GM18868 (cell line): ENCODE results near the gene CXCL17.
"Not testable (repeated sequence)": the region's sequence is repeated elsewhere in the genome, so short reads cannot be mapped to it uniquely, and the experiment has no call there.

Experiments used
- ATAC-seq: cut with Tn5 transposase; IDR thresholded peaks from one replicate; pipeline ENCODE4 v1.9.1; 2021; ENCODE audit warnings: mild to moderate bottlenecking, moderate library complexity; ENCODE audit not compliant: unreplicated experiment

CXCL17 gene

DNA sequence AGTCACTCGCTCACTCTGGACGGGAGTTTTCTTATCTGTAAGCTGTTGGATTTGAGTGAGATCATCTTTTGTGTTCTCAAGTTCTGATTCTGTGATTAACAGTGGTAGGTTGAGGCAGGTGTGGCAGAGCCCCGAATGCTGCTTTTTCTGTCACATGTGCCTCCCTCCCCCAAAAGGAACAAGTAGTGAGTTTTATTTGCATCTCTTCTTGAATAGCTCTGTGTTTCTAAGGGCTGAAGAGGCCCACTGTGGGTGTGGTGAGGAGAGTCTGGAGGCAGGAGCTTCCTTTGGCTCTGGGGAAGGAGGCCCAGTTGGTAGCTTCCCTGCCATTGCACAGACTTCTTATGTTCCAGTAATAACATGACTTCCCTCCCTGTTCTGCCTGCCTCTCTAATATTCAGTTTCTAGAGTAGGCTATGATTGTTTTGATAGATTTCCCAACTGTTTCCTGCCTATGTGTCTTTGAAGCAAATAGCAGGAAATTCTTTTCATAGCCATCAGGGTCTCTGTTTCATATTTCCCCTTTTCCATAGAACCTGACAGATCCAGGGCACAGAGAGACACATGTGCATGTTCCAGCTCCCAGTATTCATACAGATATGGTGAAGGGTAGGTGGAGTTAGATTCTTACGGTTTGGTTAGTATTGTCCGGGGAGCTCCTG lies 23.9 kb upstream of the CXCL17 start:
- peak; percentile 10 for ATAC-seq

DNA sequence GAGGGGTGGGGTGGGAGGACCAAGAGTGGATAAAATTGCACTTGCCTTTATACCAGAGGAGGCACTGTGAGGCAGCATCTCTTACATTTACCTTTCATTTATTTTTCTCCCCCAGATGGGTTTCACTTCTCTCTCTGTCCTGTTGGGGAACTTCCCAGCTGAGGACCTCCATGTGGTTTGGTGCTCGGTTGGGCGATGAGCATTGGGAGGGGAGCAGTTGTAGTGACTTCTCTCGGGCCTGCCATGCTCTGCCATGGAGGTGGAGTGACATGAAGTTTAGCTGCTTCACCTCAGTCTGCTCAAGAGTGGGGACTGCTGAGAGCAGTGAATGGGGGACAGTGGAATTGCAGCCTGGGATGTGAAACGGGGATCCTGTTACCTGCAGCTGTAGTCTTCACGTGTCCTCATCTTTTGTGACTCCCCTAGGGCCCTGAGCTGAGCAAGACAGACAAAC lies 23.1 kb upstream of the CXCL17 start:
- peak; percentile 90 for ATAC-seq

DNA sequence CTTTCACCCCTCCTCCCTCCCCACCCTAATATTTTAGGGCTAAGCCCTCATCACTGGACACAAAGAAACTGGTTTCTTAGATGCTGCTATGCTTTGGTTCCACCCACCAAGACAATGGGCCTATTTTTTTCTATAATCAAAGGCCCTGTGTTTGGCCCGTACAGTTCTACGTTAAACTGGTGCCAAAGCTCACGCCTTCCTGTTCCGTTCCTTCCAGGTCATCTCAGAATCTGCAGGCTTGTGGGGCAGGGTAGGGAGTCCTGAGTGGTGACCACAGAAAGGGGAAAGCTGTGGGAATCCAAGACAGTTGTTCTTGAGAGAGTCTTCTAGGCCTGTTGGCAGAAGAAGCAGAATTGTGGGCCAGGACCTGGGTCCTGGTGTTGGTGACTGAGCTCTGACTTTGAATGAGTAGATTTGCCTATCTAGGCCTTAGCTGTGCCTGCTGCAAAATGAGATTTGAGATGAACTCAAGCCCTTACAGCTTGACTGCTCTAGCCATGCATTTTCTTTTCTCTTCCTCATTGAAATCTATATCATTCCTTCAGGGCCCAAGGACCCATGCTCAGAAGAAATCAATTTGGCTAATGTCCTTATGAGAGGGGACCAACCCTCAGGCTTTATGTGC lies 19.1 kb upstream of the CXCL17 start:
- no peak for ATAC-seq

DNA sequence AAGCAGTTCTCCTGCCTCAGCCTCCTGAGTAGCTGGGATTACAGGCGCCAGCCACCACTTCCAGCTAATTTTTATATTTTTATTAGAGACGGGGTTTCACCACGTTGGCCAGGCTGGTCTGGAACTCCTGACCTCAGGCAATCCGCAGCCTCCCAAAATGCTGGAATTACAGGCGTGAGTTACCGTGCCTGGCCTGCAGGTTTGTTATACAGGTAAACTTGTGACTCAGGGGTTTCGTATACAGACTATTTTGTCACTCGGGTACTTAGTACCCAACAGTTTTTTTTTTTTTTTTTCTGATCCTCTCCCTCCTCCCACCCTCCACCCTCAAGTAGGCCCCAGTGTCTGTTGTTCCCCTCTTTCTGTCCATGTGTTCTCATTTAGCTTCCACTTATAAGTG lies 18.5 kb upstream of the CXCL17 start:
- not testable (repeated sequence) for ATAC-seq

DNA sequence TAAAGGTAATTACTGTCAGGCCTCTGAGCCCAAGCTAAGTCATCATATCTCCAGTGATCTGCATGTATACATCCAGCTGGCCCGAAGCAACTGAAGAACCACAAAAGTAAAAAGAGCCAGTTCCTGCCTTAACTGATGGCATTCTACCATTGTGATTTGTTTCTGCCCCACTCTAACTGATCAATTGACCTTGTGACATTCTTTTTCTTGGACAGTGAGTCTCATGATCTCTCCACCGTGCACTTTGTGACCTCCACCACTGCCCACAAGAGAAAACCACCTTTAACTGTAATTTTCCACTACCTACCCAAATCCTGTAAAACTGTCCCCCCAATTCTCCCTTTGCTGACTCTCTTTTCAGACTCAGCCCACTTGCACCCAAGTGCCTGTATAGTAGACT lies 17.2 kb upstream of the CXCL17 start:
- ATAC-seq, result no peak

DNA sequence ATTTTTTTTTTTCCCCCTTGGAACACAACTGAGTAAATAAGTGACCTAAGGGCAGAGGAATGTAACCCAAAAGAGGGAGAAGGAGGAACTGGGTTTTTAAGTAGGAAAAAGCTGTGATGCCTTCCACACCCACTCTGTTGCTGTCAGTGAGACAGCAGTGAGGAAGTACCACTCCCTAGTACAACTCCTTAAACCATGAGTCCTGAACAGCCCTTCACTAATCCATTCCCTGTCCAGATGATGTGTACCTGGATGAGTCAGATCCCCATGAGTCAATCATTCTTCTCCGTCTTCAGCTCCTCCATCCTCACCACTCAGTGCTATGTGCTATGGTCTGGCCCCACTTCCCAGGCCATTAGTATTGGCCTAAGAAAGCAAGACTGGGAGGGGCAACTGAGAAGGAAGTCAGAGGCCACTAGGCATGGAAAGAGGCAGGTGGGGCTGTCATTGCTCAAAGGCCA lies 12.9 kb upstream of the CXCL17 start:
- ATAC-seq, result no peak

DNA sequence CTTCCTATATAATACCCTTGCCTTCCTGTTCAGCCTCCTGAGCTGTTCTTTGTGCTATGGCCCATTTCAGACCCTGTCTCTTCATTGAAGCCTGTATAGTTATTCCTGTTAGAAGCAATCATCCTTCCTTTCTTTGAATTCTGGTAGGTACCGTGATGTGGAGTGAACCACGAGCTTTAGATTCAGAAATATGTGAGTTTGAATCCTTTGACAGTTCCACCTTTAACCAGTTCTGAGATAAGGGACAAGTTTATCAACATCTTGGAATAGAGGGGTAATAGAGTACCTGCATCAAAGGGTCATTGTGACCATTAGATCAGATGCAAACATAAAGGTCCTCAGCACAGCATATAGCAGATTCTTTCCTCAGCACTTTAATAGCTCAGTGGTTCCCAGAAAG lies 12.3 kb upstream of the CXCL17 start:
- no peak for ATAC-seq

DNA sequence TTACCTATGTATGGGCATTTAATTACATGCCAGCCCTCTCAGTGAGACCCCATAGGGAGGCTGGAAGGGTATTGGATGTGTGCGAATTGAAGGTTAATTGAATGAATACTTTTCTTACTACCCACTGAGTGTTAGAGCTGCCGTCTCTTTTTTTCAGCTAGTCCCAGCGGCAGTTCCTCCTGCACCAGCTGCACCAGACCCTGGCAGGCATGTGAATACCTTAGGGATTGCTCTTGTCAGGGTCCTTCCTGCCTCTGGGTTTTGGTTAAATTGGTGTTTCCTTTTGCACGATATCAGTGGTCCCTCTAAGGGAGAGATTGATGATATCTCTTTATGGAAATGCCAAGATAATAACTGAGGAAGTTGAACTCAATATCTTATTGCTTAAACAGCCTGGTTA lies 9.8 kb upstream of the CXCL17 start:
- ATAC-seq, result no peak

DNA sequence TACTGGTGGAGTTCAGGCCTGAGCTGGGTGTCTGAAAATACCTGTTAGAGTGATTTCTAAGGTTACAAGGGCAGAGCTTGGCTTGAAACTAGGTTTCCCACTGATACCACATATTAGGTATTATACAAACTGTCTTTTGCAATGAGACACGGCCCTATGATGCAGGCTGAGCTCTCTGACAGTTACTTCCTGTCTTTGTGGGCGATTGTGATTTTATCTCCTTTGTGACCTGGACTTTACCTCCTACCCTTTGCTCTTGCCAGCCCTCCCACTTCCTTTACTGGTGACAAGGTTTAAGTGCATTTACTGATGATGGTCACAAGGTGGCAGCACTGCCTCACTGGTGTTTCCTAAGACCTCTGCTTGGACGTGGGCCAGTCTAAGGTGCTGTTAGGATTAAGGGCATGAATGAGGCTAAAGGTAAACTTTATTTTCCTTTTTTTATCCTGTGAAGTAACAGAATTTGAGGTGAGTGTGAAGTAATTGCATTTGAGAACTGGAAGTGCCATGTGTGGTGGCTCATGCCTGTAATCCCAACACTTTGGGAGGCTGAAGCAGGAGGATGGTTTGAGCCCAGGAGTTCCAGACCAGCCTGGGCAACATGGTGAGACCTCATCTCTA lies 7.7 kb upstream of the CXCL17 start:
- ATAC-seq, result peak; percentile 77

DNA sequence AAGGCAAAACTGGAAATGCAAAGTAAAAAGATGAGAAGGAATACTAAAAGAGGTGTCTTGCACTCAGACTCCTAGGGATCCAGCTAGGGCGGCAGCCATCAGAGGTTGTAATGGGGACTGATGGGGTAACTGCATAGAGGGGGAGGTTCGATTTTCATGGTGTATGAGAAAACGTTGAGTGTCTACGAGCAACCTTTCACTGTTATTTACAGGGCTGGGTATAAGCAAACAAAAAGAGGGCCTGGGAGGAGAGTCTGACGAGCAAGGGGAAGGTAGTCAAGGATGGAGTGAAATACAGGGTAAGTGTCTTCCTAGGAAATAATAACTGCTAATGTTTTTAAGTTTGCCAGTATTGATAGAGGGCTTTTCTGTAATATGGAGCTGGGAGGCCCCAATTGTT lies 5.6 kb upstream of the CXCL17 start:
- ATAC-seq, result not testable (repeated sequence)

DNA sequence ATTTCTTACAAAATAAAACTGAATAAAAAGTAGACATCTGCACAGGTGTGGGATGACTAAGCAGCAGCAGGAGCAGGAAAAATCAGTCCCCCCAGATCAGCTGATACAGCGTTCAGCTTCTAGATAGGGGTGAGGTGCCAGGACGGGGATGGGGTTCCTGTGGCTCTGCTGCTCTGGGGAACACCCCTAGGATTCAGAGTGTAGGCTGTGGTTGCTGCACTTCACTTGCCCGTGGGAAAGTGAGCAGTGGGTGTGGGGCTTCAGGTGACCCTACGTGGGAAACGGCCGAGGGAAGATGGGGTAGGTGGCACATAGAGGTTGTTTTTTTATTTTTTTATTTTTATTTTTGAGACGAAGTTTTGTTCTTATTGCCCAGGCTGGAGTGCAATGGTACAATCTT lies 3.2 kb upstream of the CXCL17 start:
- no peak for ATAC-seq

DNA sequence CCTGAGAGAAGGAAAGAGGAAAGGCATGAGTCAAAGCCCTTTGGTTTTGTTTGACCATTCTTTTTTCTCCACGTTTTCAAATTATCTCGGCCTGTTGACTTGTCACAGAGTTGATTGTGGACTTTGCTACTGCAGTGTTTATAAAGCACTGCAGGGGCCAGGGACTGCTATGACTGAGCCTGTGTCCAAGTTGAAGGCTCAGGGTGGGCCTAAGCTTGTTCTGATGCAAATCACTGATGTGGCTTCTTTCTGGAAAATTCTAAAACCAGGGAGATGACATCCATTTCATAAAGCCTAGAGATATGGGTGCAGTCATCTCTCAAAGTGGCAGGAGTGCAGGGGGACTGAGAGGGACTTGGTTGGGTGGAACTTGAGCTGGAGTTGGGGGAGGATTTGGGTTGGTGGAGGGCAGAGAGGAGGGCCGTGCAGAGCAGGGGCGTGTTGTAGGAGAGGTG lies 1.2 kb upstream of the CXCL17 start:
- no peak for ATAC-seq

DNA sequence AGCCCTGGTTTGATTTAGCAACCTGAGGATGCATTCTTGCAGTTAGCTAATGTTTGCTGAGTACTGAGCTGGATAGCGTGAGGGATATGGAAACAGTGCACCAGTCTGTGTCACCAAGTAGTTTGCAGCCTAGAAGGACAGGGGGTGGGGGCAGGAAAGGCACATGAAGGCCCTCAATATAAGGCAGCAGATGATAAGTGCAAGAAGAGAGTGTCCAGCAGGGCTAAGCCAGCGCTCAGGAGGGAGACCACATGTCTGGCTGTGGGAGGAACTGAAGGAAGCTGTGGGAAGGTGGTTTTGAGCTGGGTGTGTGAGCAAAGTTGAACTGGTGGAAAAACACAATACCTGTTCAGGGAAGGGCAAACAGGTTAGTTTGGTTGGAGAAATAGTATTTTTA lies 1.7 kb downstream of the CXCL17 start:
- no peak for ATAC-seq

DNA sequence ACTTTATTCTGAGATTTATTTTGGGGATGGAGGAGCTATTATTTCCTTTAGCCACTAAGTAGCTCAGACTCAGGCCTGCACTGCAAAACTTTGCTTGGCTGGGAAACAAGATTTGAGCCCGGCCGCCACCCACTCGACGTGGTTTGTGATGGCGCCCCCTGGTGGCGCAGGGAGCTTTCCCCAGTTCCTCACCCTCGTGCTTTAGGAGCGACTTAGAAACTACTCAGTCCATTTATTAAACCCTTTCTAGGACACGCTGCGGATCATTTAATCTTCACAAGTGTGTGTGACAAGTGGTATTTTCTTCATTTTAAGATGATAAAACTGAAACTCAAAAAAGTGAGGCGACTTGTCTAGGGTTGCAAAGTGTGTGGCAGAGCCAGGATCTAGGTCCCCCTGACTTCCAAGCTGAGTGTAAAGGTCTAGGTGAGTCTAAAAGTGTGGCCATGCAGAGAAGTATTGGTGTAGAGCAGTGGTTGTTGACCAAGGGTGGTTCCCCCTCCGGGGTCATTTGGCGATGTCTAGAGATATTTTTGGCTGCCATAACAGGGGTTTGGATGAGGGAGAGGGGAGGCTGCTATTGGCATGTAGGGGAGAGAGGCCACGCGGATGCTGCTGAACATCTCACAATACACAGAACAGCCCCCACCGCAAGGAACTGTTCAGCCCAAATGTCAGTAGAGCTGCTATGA lies 2.2 kb downstream of the CXCL17 start:
- ATAC-seq, result no peak

DNA sequence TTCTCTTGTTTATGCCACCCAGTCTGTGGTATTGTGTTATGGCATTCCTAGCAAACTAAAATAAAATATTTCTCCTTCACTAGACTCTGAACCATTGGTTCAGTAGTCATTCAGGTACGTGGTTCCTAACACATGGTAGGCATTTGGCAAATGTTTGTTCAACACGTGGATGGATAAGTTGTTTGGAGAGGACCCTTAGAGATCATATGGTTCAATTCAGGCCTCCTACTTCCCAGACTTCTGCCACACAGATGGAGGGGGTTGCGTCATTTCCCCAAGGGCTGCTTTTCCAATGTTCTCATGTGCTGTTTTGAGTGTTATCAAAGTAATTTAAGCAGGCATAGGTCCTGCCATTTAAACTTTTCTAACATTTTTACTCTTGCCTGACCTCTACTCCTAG lies 6.7 kb downstream of the CXCL17 start:
- no peak for ATAC-seq

DNA sequence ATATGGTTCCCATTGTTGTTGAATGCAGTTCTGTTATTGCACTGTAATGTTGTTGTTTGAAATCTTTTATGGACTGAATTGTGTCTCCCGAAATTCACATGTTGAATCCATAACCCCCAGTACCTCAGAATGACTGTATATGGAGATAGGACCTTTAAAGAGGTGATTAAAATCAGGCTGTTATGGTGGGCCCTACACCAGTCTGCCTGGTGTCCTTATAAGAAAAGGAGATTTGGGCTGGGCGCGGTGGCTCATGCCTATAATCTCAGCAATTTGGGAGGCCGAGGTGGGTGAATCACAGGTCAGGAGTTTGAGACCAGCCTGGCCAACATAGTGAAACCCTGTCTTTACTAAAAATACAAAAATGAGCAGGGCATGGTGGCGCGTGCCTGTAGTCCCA lies 7.4 kb downstream of the CXCL17 start:
- no peak for ATAC-seq

DNA sequence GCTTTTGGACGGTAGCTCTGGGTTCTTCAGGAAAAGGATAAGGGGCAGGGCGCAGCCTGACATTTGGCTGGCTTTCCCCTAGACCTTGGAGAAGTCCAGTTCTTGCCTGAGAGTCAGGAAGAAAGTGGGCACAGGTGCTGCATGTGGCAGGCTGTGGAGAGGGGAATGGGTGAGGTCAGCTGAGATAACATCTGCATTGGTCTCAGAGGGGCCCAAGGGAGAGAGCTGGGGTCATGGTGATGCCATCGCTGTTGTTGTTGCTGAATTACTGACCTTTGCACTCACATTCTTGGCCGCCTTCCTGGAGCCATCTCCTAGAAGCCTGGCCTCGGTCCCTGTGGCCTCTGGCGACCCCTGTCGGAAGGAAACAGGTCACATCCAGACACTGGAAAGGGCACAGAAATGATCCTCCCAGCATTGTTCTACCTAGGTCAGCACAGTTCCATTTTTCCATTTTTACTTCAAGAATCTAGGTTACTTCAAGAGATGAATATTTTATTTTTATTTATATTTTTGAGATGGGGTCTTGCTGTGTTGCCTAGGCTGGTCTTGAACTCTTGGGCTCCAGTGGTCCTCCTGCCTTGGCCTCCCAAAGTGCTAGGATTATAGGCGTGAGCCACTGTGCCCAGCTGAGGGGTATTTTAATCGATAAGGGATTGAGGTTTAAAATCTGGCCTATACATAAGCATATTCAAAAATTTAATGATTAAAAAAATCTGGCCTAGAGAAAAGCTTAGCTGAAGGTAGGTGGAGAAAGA lies 9.1 kb downstream of the CXCL17 start:
- ATAC-seq, result no peak

DNA sequence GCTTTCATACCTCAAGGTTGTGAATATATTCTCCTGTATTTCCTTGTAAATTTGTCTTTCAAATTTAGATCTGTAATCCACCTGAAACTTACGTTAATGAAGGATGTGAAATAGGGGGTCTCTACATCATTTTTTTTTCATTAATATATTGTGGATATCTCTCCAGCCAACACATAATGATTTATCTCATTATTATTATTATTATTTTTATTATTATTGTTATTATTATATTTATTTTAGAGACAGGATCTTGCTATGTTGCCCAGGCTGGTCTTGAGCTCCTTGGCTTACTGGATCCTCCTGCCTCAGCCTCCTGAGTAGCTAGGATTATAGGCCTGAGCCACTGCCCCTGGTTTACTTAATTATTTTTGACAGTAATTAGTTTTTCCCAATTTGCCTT lies 11.3 kb downstream of the CXCL17 start:
- no peak for ATAC-seq

DNA sequence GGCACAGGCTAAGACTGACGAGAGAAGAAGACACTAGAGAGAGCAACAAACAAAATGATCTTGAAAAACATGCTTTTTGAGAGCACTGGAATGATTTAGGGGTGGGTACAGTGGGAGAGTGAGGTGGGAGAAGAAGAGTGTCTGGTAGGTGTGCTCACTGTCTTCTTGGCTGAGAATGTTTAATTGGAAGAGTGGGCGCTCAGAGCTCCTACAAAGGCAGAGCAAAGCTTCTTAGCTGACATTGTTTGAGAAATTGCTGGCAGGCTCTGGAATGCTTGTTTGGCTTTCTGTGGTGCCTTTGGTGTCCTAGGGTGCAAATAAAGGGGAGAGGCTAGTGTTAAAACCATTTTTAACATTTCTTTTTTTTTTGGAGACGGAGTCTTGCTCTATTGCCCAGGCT lies 14.1 kb downstream of the CXCL17 start:
- no peak for ATAC-seq

DNA sequence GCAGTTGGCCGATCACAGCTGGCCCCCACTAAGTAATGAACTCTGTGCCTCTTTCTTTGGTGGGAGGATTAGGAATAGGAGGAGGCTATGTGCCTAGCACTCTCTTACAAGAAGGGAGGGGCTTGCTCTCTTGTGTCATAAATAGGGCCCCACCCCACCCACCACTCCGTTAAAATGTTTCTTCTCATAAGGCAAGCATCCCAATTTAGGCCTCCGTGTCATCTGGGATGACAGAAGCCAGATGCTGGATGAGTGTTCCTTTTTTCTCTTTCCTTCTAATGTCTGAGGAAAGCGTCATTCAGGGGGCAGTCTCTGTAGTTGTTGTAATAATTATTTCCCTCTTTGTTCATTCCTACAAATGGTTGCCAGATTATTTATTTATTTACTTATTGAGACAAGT lies 15.4 kb downstream of the CXCL17 start, which contains the start of gene LIPE:
Gene LIPE (minus strand): TSS at position 76 of the 400 bp plus-strand sequence. CDS start 239 bp downstream, outside the sequence.
- no peak for ATAC-seq

DNA sequence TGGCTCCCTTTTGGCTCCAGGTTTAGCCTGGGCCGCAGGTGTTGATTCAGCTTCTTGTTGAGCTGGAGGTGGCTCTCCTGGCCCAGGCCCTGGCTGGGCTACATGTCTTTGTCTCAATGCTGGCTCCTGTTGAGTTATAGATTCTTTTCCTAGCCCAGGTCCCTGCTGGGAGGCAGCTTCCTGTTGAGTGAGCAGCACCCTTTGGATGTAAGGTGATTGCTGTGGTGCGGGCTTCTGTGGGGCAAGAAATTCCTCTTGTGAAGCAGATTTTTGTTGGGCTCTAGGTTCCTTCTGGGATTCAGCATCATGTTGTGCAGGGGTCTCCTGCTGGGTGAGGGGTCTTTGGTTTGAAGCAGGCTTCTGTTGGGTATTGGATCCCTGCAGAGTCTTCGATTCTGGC lies 16.1 kb downstream of the CXCL17 start:
- no peak for ATAC-seq
